22Rv1 (cell line): ENCODE measurements around the gene PLOD2.

ENCODE experiments used
- H3K27ac ChIP-seq: fragments of 450-650 bp; 2 replicates; pipeline ENCODE4 v1.5.1; 2017
- ZFX ChIP-seq: fragments of 450-650 bp; IDR thresholded peaks from 2 replicates; pipeline ENCODE4 v1.6.1; 2017; ENCODE audit warnings: antibody characterized with exemption, borderline replicate concordance
- TF ChIP-seq, protein P1 (sequence below): fragments of 450-650 bp; IDR thresholded peaks from 2 replicates; pipeline ENCODE4 v1.5.1; 2017; ENCODE audit warnings: mild to moderate bottlenecking

The PLOD2 gene

DNA sequence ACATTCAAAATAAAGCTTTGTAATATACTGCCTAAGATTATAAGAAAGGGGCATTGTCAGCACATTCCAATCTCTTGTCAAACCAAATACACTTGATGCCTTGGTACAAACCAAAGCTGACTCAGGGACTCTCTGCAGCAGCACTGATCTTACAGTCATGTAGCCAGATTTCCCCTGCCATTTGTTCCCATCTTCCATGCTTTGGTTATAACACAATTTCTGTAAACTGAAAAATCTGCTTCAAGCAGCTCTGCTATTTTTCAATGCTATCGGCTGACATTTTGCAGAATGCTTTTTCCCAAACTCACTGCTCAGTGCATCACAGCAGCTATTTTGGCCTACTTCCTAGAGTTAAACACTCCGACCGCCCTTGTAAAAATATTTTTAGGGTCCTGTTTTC lies 18.2 kb downstream of the PLOD2 start:
- H3K27ac ChIP-seq: no peak overlapping the region
- TF ChIP-seq, protein P1, sequence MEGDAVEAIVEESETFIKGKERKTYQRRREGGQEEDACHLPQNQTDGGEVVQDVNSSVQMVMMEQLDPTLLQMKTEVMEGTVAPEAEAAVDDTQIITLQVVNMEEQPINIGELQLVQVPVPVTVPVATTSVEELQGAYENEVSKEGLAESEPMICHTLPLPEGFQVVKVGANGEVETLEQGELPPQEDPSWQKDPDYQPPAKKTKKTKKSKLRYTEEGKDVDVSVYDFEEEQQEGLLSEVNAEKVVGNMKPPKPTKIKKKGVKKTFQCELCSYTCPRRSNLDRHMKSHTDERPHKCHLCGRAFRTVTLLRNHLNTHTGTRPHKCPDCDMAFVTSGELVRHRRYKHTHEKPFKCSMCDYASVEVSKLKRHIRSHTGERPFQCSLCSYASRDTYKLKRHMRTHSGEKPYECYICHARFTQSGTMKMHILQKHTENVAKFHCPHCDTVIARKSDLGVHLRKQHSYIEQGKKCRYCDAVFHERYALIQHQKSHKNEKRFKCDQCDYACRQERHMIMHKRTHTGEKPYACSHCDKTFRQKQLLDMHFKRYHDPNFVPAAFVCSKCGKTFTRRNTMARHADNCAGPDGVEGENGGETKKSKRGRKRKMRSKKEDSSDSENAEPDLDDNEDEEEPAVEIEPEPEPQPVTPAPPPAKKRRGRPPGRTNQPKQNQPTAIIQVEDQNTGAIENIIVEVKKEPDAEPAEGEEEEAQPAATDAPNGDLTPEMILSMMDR: no peak
- no peak for TF ChIP-seq ZFX

GRCh38 chr3:146139586-146140110 lies 21.3 kb downstream of the PLOD2 start:
- H3K27ac ChIP-seq: no peak overlapping the region

DNA sequence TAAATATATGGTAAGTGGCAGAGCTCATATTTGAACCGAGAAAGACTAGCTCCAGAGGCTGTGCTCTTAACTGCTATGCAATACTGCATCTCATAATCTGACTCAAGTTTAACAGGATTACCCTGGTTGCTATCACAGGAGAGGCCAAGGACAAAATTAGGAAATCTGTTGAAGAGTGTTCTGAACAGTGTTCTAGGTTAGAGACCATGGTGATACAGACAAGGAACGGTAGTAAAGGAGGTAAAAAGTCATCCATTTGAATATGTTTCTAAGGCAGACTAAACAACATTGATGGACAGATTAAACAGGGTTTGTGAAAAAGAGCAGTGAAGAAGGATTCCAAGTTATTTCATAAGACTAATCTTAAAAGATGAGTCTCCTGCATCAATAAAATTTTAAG lies 22.1 kb downstream of the PLOD2 start:
- no peak overlapping the region for H3K27ac ChIP-seq
- TF ChIP-seq, protein P1: no peak
- no peak for TF ChIP-seq ZFX

More at GRCh38 chr3:146139586-146140110, 21.3 kb downstream of the PLOD2 start:
- TF ChIP-seq, protein P1: no peak
- no peak for TF ChIP-seq ZFX

- TF ChIP-seq, protein P1: no peak
- TF ChIP-seq ZFX: no peak
Observed at GRCh38 chr3:146136647-146137046, 24.3 kb downstream of the PLOD2 start.

DNA sequence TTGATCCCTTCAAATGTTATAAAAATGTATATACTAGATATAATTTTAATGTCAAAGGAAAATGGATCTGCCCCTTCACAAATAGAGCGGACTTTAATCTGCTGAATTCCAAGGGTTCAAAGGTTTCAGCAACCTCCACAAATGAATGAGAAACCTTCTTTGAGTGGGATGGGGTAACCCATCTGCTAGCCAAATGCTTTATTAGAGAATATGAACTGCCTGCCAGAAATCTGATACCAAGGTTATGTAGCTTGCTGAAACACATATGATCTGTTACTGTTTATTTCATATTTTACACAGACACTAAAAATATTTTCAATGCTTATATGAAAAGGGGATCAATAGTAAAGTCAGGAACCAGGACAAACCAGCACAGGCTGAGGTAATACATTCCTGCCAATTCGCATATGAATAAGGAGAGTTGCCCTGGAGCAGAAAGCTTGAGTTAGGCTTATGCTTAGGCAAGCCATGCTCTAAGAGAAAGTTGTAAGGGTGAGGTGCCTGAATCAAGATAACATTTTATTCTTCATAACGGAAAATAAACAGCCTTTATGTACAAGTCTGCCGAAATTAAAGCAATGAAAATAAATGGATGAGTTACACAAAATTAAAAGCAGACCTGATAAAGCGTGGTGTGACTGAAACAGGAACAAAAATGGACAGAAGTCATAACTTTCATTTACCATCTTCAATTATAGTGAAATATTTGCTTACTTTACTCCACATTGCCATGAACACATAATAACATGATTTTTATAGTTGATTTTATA lies 26.5 kb downstream of the PLOD2 start:
- no peak for TF ChIP-seq ZFX
- TF ChIP-seq, protein P1: no peak
- no peak overlapping the region for H3K27ac ChIP-seq

More at GRCh38 chr3:146136647-146137046, 24.3 kb downstream of the PLOD2 start:
- no peak overlapping the region for H3K27ac ChIP-seq

DNA sequence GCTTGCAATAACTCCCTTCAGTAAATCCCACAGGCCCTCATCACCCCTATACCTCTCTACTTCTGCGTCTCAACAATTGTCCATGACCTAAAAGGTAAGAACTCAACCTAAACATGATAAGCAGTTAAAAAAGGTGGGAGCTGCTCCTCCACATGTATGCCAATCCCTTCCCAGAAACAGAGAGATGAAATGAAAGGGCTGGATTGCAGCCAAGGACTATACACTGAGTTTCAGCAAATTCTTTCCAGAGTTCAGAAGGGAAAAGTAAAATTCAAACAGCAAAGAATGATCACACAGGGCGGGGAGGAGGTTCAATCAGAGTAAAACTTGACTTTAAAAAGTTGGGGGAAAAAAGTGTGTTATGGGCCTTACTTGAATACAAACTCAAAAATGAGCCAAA lies 27.5 kb downstream of the PLOD2 start:
- TF ChIP-seq, protein P1: no peak
- TF ChIP-seq ZFX: no peak
- H3K27ac ChIP-seq: no peak overlapping the region

DNA sequence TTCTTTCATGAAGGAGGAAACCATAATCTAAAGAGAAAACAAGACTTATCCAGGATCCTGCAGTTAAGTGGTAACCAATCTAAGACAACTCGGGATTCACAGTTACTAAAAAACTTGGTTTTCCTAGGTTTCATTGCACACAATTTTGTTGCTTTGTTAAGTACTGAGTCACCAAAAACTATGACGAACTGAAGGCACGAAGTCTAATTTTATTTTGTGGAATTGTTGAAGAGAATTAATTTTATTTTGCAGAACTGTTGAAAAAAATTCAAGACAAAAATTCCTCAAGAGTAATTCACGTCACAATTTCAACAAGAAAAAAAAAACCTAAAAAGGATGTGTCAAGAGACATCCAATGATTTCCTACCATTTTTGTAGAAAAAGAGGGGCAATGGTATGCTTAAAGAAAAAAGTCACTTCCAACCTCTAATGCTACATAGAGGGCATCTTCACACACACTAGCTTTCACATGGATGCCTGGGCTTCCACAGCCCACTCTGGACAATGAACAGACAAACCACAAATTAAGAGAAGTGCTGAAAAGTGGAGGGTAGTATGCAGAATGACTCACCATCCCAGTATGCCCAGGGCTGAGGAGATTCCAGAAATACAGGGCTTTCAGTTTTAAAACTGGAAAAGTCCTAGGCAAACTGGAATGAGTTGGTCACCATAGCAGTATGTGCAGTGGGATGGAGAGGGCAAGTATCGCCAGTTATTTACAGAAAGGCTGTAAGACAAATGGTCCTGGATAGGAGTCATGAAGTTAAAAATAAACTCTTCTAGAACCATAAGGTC lies 29.2 kb downstream of the PLOD2 start:
- no peak overlapping the region for H3K27ac ChIP-seq
- TF ChIP-seq, protein P1: no peak
- no peak for TF ChIP-seq ZFX
